K562 (cell line): ENCODE measurements around the gene LAIR1. TPM values are rescaled to one million over a fixed set of nuclear protein-coding genes. Genes with fewer than 3 reads are reported as not detected.

ENCODE experiments used
- HMG20B ChIP-seq: fragments of 250-450 bp; sonication (Bioruptor Pico); IDR thresholded peaks from 2 replicates; pipeline ENCODE4 v1.5.0; 2021; ENCODE audit warnings: mild to moderate bottlenecking
- KDM5B ChIP-seq: fragments of 200-600 bp; sonication (generic); IDR thresholded peaks from 2 replicates; pipeline ENCODE4 v1.6.1; 2012; ENCODE audit warnings: low read depth, mild to moderate bottlenecking, moderate library complexity, low read length, control low read depth, inconsistent platforms; ENCODE audit not compliant: insufficient replicate concordance
- MTF1 ChIP-seq: fragments of 250-450 bp; sonication (Bioruptor Pico); IDR thresholded peaks from 2 replicates; pipeline ENCODE4 v1.9.0; 2021; ENCODE audit warnings: moderate library complexity, mild to moderate bottlenecking, inconsistent platforms, borderline replicate concordance
- OTX1 ChIP-seq: fragments of 450-650 bp; formaldehyde crosslinking; IDR thresholded peaks from 2 replicates; pipeline ENCODE4 v1.4.0; 2022; ENCODE audit warnings: mild to moderate bottlenecking
- PHTF2 ChIP-seq: fragments of 250-450 bp; sonication (Bioruptor Pico); IDR thresholded peaks from 2 replicates; pipeline ENCODE4 v1.5.0; 2021; ENCODE audit warnings: mild to moderate bottlenecking
- PML ChIP-seq: IDR thresholded peaks from 2 replicates; pipeline ENCODE4 v1.6.1; 2012; ENCODE audit warnings: low read length, inconsistent platforms
- PTRF ChIP-seq: fragments of 450-650 bp; IDR thresholded peaks from 2 replicates; pipeline ENCODE4 v1.6.1; 2016; ENCODE audit warnings: mild to moderate bottlenecking, missing genetic modification characterization, missing compliant biosample characterization
- RBM22 ChIP-seq: fragments of 200-400 bp; formaldehyde crosslinking; IDR thresholded peaks from 2 replicates; pipeline ENCODE4 v1.6.1; 2018; ENCODE audit warnings: low read length, low read depth; ENCODE audit not compliant: poor library complexity, severe bottlenecking
- TFAM ChIP-seq: fragments of 250-450 bp; sonication (Bioruptor Pico); conservative IDR thresholded peaks from 2 replicates; pipeline ENCODE4 v1.5.0; 2021; ENCODE audit warnings: mild to moderate bottlenecking, moderate library complexity
- ZNF407 ChIP-seq: fragments of 450-650 bp; IDR thresholded peaks from 2 replicates; pipeline ENCODE4 v1.6.1; 2016; ENCODE audit warnings: low read depth
- ZNF699 ChIP-seq: fragments of 250-450 bp; sonication (Bioruptor Pico); IDR thresholded peaks from 2 replicates; pipeline ENCODE4 v1.8.0; 2021; ENCODE audit warnings: mild to moderate bottlenecking, moderate library complexity; ENCODE audit not compliant: insufficient replicate concordance
- ZNF766 ChIP-seq: fragments of 200-800 bp; sonication (Bioruptor generic); conservative IDR thresholded peaks from 2 replicates; pipeline ENCODE4 v1.6.1; 2016; ENCODE audit warnings: missing genetic modification characterization, missing compliant biosample characterization
- polyA plus RNA-seq, 8 experiments: library from polyadenylated mRNA; depleted of rRNA in 4 of 8; stranded (reverse) in 5 of 8; unstranded in 3 of 8; fragments of >200 nt; fragmentation: Nextera tagmentation in 2 of 8; fragmentation: Illumina TruSeq in 1 of 8; extraction: Ambion mirVana in 2 of 8; extraction: Trizol in 1 of 8; gene quantifications; 2 replicates each; pipeline versions ENCODE4 v1.2.1 to v1.2.3, GENCODE V29; 2011 to 2014; ENCODE audit warnings: inconsistent platforms in 1 of 8, missing spikeins in 1 of 8
- total RNA-seq, 7 experiments: library from RNA; depleted of rRNA in 6 of 7; stranded (reverse); fragments of >200 nt in 6 of 7; fragmentation: Illumina TruSeq in 2 of 7; extraction: Trizol in 2 of 7; gene quantifications; 2 replicates each; pipeline versions ENCODE4 v1.2.1 to v1.2.3, GENCODE V29; 2011 to 2021; ENCODE audit warnings: low replicate concordance in 1 of 7
- TF ChIP-seq, protein P1 (sequence below), 2 experiments: IDR thresholded peaks in 1 of 2; conservative IDR thresholded peaks in 1 of 2; 2 replicates each; pipeline ENCODE4 v1.6.1; 2016; ENCODE audit warnings: low read depth in 2 of 2, mild to moderate bottlenecking in 1 of 2, missing compliant biosample characterization in 1 of 2, missing genetic modification characterization in 1 of 2, moderate library complexity in 1 of 2
- TF ChIP-seq, protein P2 (sequence below): fragments of 250-450 bp; sonication (Bioruptor Pico); IDR thresholded peaks from 2 replicates; pipeline ENCODE4 v1.5.0; 2021

LAIR1 gene
- total and polyA plus RNA-seq, 9 of the 15 experiments (the other 6 are each of a cell fraction or from before 2014, with no cell fraction given): 0.12 to 0.54 (median 0.24) TPM; not detected in 6

GRCh38 chr19:54335164-54335563 lies 29.6 kb downstream of the LAIR1 start (continued):
- TF ChIP-seq ZNF407: no peak
- peak; percentile 71 for TF ChIP-seq ZNF766 (CRISPR knock-in tag)
- TF ChIP-seq ZNF699 (CRISPR knock-in tag): no peak
- TF ChIP-seq, protein P1, sequence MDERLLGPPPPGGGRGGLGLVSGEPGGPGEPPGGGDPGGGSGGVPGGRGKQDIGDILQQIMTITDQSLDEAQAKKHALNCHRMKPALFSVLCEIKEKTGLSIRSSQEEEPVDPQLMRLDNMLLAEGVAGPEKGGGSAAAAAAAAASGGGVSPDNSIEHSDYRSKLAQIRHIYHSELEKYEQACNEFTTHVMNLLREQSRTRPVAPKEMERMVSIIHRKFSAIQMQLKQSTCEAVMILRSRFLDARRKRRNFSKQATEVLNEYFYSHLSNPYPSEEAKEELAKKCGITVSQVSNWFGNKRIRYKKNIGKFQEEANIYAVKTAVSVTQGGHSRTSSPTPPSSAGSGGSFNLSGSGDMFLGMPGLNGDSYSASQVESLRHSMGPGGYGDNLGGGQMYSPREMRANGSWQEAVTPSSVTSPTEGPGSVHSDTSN (CRISPR knock-in tag; IDR thresholded peaks at IDR 0.05; ENCODE audit: low read depth): no peak
- TF ChIP-seq, protein P1 (tag; conservative IDR thresholded peaks at IDR 0.05; ENCODE audit: low read depth): no peak
- TF ChIP-seq KDM5B: no peak
- no peak for TF ChIP-seq HMG20B (CRISPR knock-in tag)
- TF ChIP-seq MTF1 (CRISPR knock-in tag): no peak
- TF ChIP-seq RBM22: no peak
- 0 out of 2 replicates have a peak, but pooled peaks have one; percentile 14 for TF ChIP-seq OTX1 (CRISPR knock-in tag)
- TF ChIP-seq PTRF (tag): no peak
- TF ChIP-seq TFAM (CRISPR knock-in tag): no peak
- TF ChIP-seq, protein P2, sequence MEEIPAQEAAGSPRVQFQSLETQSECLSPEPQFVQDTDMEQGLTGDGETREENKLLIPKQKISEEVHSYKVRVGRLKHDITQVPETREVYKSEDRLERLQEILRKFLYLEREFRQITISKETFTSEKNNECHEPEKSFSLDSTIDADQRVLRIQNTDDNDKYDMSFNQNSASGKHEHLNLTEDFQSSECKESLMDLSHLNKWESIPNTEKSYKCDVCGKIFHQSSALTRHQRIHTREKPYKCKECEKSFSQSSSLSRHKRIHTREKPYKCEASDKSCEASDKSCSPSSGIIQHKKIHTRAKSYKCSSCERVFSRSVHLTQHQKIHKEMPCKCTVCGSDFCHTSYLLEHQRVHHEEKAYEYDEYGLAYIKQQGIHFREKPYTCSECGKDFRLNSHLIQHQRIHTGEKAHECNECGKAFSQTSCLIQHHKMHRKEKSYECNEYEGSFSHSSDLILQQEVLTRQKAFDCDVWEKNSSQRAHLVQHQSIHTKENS (CRISPR knock-in tag): no peak
- TF ChIP-seq PHTF2 (CRISPR knock-in tag): no peak
- TF ChIP-seq PML: no peak
